ENCODE results near the gene PIK3AP1.

DNA sequence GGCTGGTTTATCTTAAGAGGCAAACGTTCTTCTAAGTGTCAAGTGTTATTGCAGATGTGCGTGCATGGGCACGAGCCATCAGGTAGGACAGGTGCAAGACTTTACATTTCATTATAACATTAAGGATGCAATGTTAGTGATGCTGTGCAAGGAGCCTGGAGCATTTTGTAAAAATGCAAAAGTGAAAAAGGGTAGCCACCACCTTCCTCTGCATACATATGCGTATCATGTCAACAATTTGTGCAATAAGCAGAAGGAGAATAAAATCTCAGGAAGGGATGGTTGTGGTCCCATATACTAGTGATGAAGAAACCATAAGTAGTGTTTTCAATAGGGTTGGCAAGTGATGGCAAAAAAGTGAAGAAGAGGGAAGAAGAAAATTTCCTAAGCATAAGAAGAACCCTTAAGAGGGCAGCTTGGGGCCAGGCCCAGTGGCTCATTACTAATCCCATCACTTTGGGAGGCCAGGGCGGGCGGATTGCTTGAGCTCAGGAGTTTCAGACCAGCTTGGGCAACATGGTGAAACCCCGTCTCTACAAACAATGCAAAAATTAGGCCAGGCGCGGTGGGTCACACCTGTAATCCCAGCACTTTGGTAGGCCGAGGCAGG lies 7.5 kb downstream of the PIK3AP1 start:
- TF ChIP-seq, protein P1, sequence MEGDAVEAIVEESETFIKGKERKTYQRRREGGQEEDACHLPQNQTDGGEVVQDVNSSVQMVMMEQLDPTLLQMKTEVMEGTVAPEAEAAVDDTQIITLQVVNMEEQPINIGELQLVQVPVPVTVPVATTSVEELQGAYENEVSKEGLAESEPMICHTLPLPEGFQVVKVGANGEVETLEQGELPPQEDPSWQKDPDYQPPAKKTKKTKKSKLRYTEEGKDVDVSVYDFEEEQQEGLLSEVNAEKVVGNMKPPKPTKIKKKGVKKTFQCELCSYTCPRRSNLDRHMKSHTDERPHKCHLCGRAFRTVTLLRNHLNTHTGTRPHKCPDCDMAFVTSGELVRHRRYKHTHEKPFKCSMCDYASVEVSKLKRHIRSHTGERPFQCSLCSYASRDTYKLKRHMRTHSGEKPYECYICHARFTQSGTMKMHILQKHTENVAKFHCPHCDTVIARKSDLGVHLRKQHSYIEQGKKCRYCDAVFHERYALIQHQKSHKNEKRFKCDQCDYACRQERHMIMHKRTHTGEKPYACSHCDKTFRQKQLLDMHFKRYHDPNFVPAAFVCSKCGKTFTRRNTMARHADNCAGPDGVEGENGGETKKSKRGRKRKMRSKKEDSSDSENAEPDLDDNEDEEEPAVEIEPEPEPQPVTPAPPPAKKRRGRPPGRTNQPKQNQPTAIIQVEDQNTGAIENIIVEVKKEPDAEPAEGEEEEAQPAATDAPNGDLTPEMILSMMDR (IDR thresholded peaks at IDR 0.05), result no peak
- TF ChIP-seq POLR2AphosphoS5 (IDR thresholded peaks at IDR 0.05) (no peak), POLR2A (IDR thresholded peaks at IDR 0.05; ENCODE audit: low read depth) (no peak)
